ENCODE measurements around the gene LRRN1.

The LRRN1 gene

DNA sequence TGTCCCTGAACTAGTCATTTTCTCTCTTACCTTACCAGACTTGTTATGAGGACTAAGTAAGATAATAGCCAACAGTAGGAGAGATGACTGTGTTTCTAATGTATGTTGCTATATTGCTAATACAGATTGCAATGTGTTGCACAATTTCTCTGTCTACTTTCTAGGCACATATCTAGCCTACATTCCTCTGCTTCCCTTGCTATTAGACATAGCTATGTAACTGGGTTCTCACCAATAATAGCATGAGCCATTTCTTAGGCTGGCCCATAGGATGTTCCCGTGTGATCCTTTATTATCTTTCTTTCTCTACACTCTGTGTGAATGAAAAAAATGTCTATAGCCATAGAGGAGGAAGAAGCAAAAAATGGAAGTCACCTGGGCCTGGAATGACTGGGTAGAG lies 6.8 kb upstream of the LRRN1 start:
- H3K27ac ChIP-seq, result no peak overlapping the region
- TF ChIP-seq, protein P1, sequence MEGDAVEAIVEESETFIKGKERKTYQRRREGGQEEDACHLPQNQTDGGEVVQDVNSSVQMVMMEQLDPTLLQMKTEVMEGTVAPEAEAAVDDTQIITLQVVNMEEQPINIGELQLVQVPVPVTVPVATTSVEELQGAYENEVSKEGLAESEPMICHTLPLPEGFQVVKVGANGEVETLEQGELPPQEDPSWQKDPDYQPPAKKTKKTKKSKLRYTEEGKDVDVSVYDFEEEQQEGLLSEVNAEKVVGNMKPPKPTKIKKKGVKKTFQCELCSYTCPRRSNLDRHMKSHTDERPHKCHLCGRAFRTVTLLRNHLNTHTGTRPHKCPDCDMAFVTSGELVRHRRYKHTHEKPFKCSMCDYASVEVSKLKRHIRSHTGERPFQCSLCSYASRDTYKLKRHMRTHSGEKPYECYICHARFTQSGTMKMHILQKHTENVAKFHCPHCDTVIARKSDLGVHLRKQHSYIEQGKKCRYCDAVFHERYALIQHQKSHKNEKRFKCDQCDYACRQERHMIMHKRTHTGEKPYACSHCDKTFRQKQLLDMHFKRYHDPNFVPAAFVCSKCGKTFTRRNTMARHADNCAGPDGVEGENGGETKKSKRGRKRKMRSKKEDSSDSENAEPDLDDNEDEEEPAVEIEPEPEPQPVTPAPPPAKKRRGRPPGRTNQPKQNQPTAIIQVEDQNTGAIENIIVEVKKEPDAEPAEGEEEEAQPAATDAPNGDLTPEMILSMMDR (IDR thresholded peaks at IDR 0.05), result no peak
- TF ChIP-seq ZFX (IDR thresholded peaks at IDR 0.05; ENCODE audit: borderline replicate concordance), result no peak

DNA sequence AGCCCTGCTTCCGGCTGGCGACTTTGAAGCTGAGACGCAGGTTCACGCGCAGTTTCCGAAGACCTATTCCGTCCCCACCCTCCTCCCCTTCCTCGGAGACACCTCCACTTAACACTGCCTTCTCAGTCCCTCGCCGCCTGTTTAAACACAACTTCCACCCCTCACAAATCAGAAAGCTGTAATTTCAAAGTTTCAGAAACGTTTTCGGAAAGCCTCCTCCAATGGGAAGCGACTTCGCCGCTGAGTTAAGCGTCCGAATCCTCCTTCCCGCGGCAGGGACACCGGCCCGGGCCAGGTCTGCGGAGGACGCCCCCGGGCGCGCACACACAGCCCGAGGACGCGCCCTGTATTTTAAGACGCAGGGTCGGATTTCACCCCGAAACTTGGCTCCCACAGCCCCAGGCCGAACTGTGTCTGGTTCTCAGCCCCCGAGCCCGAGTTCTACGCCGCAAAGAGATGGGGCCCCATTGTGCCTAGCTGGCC lies 559 bp upstream of the LRRN1 start:
- H3K27ac ChIP-seq, result no peak overlapping the region

DNA sequence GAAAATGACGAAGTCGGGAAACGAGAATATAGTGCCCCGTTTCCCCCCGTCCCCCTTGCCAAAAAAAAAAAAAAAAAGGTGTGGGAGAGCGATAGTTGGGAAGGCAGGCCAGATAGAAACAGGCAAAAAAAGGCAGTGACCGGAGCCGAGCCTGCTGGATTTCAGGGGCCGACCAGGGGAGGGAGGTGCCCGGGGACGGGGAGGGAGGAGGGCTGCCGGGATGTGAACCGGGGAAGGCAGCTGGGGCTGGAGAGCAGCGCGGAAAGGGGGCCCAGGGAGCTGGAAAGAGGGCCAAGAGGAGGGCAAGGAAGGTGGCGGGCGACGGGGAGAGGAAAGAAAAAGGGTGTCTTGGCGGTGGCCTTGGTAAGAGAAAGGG lies 837 bp downstream of the LRRN1 start:
- H3K27ac ChIP-seq, result no peak overlapping the region
- TF ChIP-seq, protein P1 (IDR thresholded peaks at IDR 0.05), result no peak
- TF ChIP-seq ZFX (IDR thresholded peaks at IDR 0.05; ENCODE audit: borderline replicate concordance), result no peak

More for the DNA sequence above, 559 bp upstream of the LRRN1 start:
- TF ChIP-seq, protein P1 (IDR thresholded peaks at IDR 0.05), result no peak
- TF ChIP-seq ZFX (IDR thresholded peaks at IDR 0.05; ENCODE audit: borderline replicate concordance), result no peak

DNA sequence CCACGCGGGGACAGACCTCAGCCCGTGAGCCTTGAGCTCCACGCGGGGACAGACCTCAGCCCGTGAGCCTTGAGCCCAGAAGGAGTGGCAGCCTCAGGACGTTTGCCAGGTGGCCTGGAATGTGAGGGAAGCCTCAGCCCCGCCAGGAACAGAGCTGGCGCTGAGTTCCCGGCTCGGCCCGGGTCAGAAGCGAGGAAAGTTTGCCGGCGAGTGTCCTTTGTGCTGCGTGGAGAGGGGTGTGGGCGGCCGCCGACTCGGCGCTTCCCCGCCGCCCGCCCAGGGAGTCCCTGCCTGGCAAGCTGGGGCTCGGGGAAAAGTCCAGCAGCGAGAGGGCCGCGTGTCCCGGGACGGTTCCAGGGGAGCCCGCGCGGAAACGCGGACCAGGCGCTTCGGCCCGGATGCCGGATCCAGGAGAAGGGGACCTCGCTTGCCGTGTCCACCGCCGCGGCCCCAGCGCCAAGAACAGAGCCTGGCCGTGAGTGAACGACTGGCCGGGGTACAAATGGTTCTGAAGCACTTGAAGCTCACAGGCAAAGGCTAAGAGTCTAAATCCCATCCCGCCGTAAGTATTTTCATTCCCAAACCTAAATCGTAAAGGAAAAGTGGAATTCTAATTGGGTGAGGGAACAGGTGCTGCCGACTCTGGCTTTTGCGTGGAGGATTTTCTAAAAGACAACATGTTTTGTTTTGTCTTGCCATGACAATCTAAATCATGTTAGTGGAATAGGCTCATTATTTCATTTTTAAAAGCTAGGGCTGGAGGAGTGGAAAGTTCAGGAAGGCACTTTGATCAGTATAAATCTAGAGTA lies 1.7 kb downstream of the LRRN1 start:
- TF ChIP-seq ZFX (IDR thresholded peaks at IDR 0.05; ENCODE audit: borderline replicate concordance), result no peak
- TF ChIP-seq, protein P1 (IDR thresholded peaks at IDR 0.05), result no peak
- H3K27ac ChIP-seq, result no peak overlapping the region

DNA sequence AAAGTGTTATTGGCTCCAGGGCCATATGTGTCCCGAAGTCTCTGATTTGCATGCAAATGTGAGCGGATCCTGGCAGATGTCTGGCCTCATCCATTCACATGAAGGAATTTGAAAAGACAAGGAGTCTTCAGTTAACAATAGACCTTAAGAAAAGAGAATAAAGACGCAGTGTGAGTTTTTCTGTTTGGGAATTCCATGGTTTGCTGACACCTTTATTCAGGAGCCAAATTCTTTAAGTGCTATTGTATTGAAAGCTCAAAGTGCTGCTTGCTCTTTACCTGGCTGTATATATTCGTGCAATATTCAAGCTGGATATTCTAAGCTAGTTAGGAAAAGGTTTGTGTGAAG lies 2.2 kb downstream of the LRRN1 start:
- no peak overlapping the region for H3K27ac ChIP-seq
- TF ChIP-seq ZFX (IDR thresholded peaks at IDR 0.05; ENCODE audit: borderline replicate concordance), result no peak
- TF ChIP-seq, protein P1 (IDR thresholded peaks at IDR 0.05), result no peak

DNA sequence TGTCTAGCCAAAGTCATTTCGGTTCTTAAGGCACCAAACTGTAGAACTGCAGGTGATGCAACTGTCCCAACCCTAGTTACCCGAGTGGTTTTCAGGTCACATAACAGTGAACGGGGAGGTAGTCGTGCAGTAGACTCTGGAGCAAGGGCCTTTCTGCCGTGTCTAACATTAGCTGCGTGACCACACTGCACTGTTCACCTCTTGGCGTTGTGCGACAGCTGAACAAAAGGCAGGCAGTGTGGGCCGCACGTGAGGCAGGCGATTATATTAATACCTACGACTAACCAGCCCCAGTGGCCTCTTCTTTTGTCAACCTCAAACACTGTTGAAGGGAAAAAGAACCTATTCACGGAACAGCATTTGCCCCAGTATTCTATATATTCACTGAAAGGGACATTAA lies 2.8 kb downstream of the LRRN1 start:
- no peak overlapping the region for H3K27ac ChIP-seq
- TF ChIP-seq, protein P1 (IDR thresholded peaks at IDR 0.05), result no peak
- TF ChIP-seq ZFX (IDR thresholded peaks at IDR 0.05; ENCODE audit: borderline replicate concordance), result no peak

DNA sequence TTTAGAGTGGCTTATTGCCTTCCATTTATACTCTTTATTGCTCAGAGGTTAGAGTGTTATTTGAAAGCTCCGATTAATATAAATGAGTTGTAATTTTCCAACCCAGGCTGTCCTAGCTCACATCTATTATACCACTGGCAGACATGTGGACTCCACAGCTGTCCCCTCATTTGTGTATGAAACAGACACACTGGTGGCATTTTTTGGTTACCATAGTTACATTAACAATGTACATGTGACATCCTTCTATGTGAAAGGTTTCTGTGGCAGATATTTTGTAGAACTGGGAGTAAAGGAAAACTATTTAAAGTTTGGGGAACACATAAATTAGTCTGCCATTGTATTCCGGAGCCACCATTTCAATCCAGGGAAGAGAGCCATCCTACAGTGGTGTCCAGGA lies 5.3 kb downstream of the LRRN1 start:
- no peak overlapping the region for H3K27ac ChIP-seq
- TF ChIP-seq ZFX (IDR thresholded peaks at IDR 0.05; ENCODE audit: borderline replicate concordance), result no peak
- TF ChIP-seq, protein P1 (IDR thresholded peaks at IDR 0.05), result no peak

All from 22Rv1 (cell line).